Measurements from ENCODE around the gene SLC1A4.

DNA sequence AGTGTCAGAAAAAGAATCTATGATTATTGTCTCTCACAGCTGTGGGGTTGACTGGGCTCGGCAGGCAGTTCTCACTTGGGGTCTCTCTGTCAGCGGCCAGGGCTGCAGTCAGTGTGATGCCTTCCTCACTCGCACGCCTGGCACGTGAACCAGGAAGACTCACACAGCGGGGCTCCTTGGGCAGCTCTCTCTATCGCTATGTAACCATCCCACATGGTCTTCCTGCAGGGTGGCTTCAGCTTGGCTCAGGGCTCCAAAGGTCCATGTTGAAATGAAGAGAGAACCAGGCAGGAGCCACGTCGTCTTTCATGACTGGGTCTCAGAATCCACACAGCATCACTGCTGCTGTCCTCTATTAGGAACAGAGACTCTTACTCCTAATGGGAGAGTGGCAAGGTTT is 30.6 kb upstream of the SLC1A4 start:
- no peak for TF ChIP-seq CTCF (IDR thresholded peaks at IDR 0.05)
- no peak for TF ChIP-seq POLR2A (IDR thresholded peaks at IDR 0.05)
- TF ChIP-seq EP300 (IDR thresholded peaks at IDR 0.05): no peak
